ENCODE data around the gene CRISPLD2.

DNA sequence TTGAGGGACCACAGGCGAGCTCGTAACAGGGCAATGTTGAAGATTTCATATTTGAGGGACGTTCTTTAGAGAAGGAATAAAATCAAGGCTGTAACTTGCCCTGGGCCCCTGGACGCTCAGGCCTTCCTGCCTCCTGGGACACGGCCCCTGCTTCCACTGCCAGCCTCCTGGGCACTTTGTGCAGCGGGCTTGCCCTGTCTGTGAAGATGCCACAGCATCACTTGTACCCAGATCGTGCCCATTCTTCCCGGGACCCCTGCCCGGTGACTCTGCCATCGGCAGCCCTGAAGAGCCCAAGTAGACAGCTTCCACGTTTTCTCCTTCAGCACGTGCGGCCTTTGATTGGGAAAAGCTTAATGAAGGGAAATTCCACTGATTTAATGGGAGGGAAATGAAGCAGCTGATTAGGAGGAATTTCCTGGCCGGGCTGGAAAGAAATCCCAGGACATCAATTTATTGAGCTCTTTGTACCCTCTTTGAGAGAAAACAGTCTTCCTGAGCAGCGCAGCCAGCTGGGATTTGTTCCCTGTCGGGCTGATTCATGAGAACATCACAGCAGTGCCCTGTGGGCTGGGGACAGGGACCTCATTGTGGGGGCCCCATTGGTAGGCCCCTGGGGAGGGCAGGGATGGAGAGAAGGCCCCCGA is 71.5 kb downstream of the CRISPLD2 start:
- no peak for TF ChIP-seq POLR2A (IDR thresholded peaks at IDR 0.05)
- TF ChIP-seq, protein P1, sequence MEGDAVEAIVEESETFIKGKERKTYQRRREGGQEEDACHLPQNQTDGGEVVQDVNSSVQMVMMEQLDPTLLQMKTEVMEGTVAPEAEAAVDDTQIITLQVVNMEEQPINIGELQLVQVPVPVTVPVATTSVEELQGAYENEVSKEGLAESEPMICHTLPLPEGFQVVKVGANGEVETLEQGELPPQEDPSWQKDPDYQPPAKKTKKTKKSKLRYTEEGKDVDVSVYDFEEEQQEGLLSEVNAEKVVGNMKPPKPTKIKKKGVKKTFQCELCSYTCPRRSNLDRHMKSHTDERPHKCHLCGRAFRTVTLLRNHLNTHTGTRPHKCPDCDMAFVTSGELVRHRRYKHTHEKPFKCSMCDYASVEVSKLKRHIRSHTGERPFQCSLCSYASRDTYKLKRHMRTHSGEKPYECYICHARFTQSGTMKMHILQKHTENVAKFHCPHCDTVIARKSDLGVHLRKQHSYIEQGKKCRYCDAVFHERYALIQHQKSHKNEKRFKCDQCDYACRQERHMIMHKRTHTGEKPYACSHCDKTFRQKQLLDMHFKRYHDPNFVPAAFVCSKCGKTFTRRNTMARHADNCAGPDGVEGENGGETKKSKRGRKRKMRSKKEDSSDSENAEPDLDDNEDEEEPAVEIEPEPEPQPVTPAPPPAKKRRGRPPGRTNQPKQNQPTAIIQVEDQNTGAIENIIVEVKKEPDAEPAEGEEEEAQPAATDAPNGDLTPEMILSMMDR (IDR thresholded peaks at IDR 0.05): no peak

All from body of pancreas (tissue), 4 donors.